ENCODE data around the gene GP5.

The GP5 gene

GRCh38 chr3:194380326-194380725 is 18.7 kb downstream of the GP5 start:
- Mint-ChIP-seq H3K27me3 (ENCODE audit: low read depth) (peaks cover 23% of the 10 kb centered on the region), H3K9me3 (no peaks in the 10 kb centered on the region), H3K4me1 (peaks cover 8% of the 10 kb centered on the region), H3K4me3 (no peak overlapping the region), H3K27ac (no peak overlapping the region), H3K36me3 (ENCODE audit: low read depth) (no peaks in the 10 kb centered on the region)
- TF ChIP-seq CTCF (IDR thresholded peaks at IDR 0.05; ENCODE audit: unreplicated experiment in 3 of 3), result no peak

- H3K36me3 Mint-ChIP-seq (ENCODE audit: low read depth), result no peaks in the 10 kb centered on the region
- H3K4me1 Mint-ChIP-seq, result peaks cover 11% of the 10 kb centered on the region
- no peak for TF ChIP-seq CTCF (IDR thresholded peaks at IDR 0.05; ENCODE audit: unreplicated experiment in 3 of 3)
- H3K4me3 Mint-ChIP-seq, result no peak overlapping the region
- peaks cover 23% of the 10 kb centered on the region for H3K27me3 Mint-ChIP-seq (ENCODE audit: low read depth)
- H3K9me3 Mint-ChIP-seq, result no peaks in the 10 kb centered on the region
- no peak overlapping the region for H3K27ac Mint-ChIP-seq
Observed at GRCh38 chr3:194379651-194380050, 19.4 kb downstream of the GP5 start.

GRCh38 chr3:194379231-194379630 is 19.8 kb downstream of the GP5 start:
- Mint-ChIP-seq H3K9me3 (no peaks in the 10 kb centered on the region), H3K4me1 (peaks cover 11% of the 10 kb centered on the region), H3K27me3 (ENCODE audit: low read depth) (peaks cover 23% of the 10 kb centered on the region), H3K27ac (no peak overlapping the region), H3K4me3 (no peak overlapping the region), H3K36me3 (ENCODE audit: low read depth) (no peaks in the 10 kb centered on the region)
- no peak for TF ChIP-seq CTCF (IDR thresholded peaks at IDR 0.05; ENCODE audit: unreplicated experiment in 3 of 3)

GRCh38 chr3:194377708-194378107 is 21.4 kb downstream of the GP5 start:
- H3K36me3 Mint-ChIP-seq (ENCODE audit: low read depth), result no peaks in the 10 kb centered on the region
- no peaks in the 10 kb centered on the region for H3K9me3 Mint-ChIP-seq
- H3K4me3 Mint-ChIP-seq, result no peak overlapping the region
- H3K27ac Mint-ChIP-seq, result no peak overlapping the region
- peaks cover 11% of the 10 kb centered on the region for H3K4me1 Mint-ChIP-seq
- TF ChIP-seq CTCF (IDR thresholded peaks at IDR 0.05; ENCODE audit: unreplicated experiment in 3 of 3), result no peak
- peaks cover 23% of the 10 kb centered on the region for H3K27me3 Mint-ChIP-seq (ENCODE audit: low read depth)

- peaks cover 35% of the 10 kb centered on the region for H3K27me3 Mint-ChIP-seq (ENCODE audit: low read depth)
- H3K36me3 Mint-ChIP-seq (ENCODE audit: low read depth), result no peaks in the 10 kb centered on the region
- no peak overlapping the region for H3K27ac Mint-ChIP-seq
- H3K4me1 Mint-ChIP-seq, result peaks cover 11% of the 10 kb centered on the region
- no peaks in the 10 kb centered on the region for H3K9me3 Mint-ChIP-seq
- no peak overlapping the region for H3K4me3 Mint-ChIP-seq
- TF ChIP-seq CTCF (IDR thresholded peaks at IDR 0.05; ENCODE audit: unreplicated experiment in 3 of 3), result no peak
Observed at GRCh38 chr3:194376241-194376560, 22.9 kb downstream of the GP5 start.

- Mint-ChIP-seq H3K4me3 (peak overlapping the region in 2 of 3 experiments; percentile 9 to 44), H3K9me3 (no peaks in the 10 kb centered on the region), H3K4me1 (peaks cover 11% of the 10 kb centered on the region), H3K36me3 (ENCODE audit: low read depth) (no peaks in the 10 kb centered on the region), H3K27ac (no peak overlapping the region), H3K27me3 (ENCODE audit: low read depth) (peaks cover 38% of the 10 kb centered on the region)
- TF ChIP-seq CTCF (IDR thresholded peaks at IDR 0.05; ENCODE audit: unreplicated experiment in 3 of 3), result no peak
Observed at GRCh38 chr3:194375473-194376240, 23.4 kb downstream of the GP5 start.
